K562 (cell line): ENCODE results near the gene TMEM144. TPM values are rescaled to one million over a fixed set of nuclear protein-coding genes. Genes with fewer than 3 reads are reported as not detected.

Source experiments
- ATAC-seq: fragments of 200-7000 bp; cut with Tn5 transposase; 3 replicates; pipeline ENCODE4 v1.9.1; 2020; ENCODE audit warnings: moderate library complexity
- BruUV-seq: library from RNA; stranded (reverse); fragments of 400-500 nt; replicated peaks from 2 replicates; lab custom pipeline; 2021; lab: Mats Ljungman, UMichigan
- CTCF ChIA-PET: fragments of 300-600 bp; formaldehyde crosslinking; extraction: SDS; loops from one replicate; lab custom pipeline; 2021; ENCODE audit warnings: low intra/inter-chr PET ratio; lab: Yijun Ruan, JAX
- POLR2A ChIA-PET: fragments of 300-600, 350-650 bp; sonication (Branson Sonifier 250); formaldehyde crosslinking; extraction: SDS; loops from one replicate; lab custom pipeline; 2021; ENCODE audit warnings: antibody characterized with exemption, inconsistent platforms; lab: Yijun Ruan, JAX
- DNase-seq, 4 experiments: peaks; one replicate each; pipeline versions ENCODE4 v3.0.0 to v3.0.0-alpha.2; 2011 to 2018; ENCODE audit warnings: low spot score in 3 of 4, mixed read lengths in 3 of 4; ENCODE audit errors: extremely low read depth in 1 of 4
- FAIRE-seq: peaks from 2 replicates; lab custom pipeline; 2011; peaks lifted over from hg19 to GRCh38; lab: Jason Lieb, UNC
- H2AFZ ChIP-seq: 2 replicates; pipeline ENCODE4 v1.6.0; 2011; ENCODE audit warnings: low read depth, low read length, control low read depth, inconsistent platforms
- H3K27ac ChIP-seq: fragments of 200-600 bp; 3 replicates; pipeline ENCODE4 v1.8.0; 2011; ENCODE audit warnings: low read depth, mild to moderate bottlenecking, control low read depth, inconsistent platforms, low read length, moderate library complexity, mixed read lengths; ENCODE audit errors: extremely low read depth
- H3K27me3 ChIP-seq, 2 experiments: fragments of 300-600 bp in 1 of 2; 2 replicates in 1 of 2; 3 replicates in 1 of 2; pipeline versions ENCODE4 v1.6.0 to v1.8.0; 2011; ENCODE audit warnings: inconsistent platforms in 2 of 2, low read length in 2 of 2, mild to moderate bottlenecking in 1 of 2, mixed read lengths in 1 of 2, moderate library complexity in 1 of 2; ENCODE audit not compliant: control insufficient read depth in 2 of 2, insufficient read depth in 2 of 2
- H3K36me3 ChIP-seq: fragments of 300-600 bp; 3 replicates; pipeline ENCODE4 v1.8.0; 2011; ENCODE audit warnings: mild to moderate bottlenecking, low read length, inconsistent platforms; ENCODE audit not compliant: control insufficient read depth, insufficient read depth
- H3K4me1 ChIP-seq, 2 experiments: fragments of 200-600 bp in 1 of 2; replicated peaks in 1 of 2; 2 replicates in 1 of 2; 3 replicates in 1 of 2; pipeline versions ENCODE4 v1.5.1 to v1.8.0; 2011; ENCODE audit warnings: inconsistent platforms in 2 of 2, low read length in 2 of 2, mild to moderate bottlenecking in 1 of 2, mixed read lengths in 1 of 2, moderate library complexity in 1 of 2; ENCODE audit not compliant: control insufficient read depth in 2 of 2, insufficient read depth in 2 of 2
- H3K4me2 ChIP-seq: 2 replicates; pipeline ENCODE4 v1.6.1; 2011; ENCODE audit warnings: low read length, control low read depth, inconsistent platforms, mixed read lengths; ENCODE audit not compliant: insufficient read depth
- H3K4me3 ChIP-seq: fragments of 200-600 bp; sonication (generic), shearing (Covaris generic); 2 replicates; pipeline ENCODE4 v1.5.1; 2016; ENCODE audit warnings: control low read depth, inconsistent platforms
- H3K79me2 ChIP-seq: fragments of 200-600 bp; 3 replicates; pipeline ENCODE4 v1.8.0; 2011; ENCODE audit warnings: low read length, inconsistent platforms; ENCODE audit not compliant: control insufficient read depth, insufficient read depth
- H3K9ac ChIP-seq, 2 experiments: 2 replicates each; pipeline versions ENCODE4 v1.6.0 to v1.6.1; 2011; ENCODE audit warnings: low read depth in 2 of 2, low read length in 2 of 2, control low read depth in 1 of 2, inconsistent platforms in 1 of 2, mild to moderate bottlenecking in 1 of 2, mixed read lengths in 1 of 2; ENCODE audit not compliant: insufficient read depth in 1 of 2
- H3K9me1 ChIP-seq: one replicate; pipeline ENCODE4 v1.6.0; 2011; ENCODE audit warnings: inconsistent platforms, mild to moderate bottlenecking, low read length, moderate library complexity; ENCODE audit not compliant: control insufficient read depth, insufficient read depth
- H3K9me3 ChIP-seq: replicated peaks from 2 replicates; pipeline ENCODE4 v1.5.1; 2011; ENCODE audit warnings: low read depth, low read length, inconsistent platforms; ENCODE audit not compliant: control insufficient read depth, insufficient read depth
- H4K20me1 ChIP-seq: replicated peaks from 2 replicates; pipeline ENCODE4 v1.6.1; 2011; ENCODE audit warnings: low read length, inconsistent platforms, mixed read lengths; ENCODE audit not compliant: control insufficient read depth, insufficient read depth
- ARID1B ChIP-seq: fragments of 450-650 bp; IDR thresholded peaks from 2 replicates; pipeline ENCODE4 v1.6.1; 2016; ENCODE audit warnings: antibody characterized with exemption, mild to moderate bottlenecking, inconsistent platforms
- FOXA3 ChIP-seq, 2 experiments: fragments of 450-650 bp in 1 of 2; sonication (generic) in 1 of 2; formaldehyde crosslinking; IDR thresholded peaks in 1 of 2; conservative IDR thresholded peaks in 1 of 2; 2 replicates each; pipeline versions ENCODE4 v1.4.0 to v1.8.0; 2020 to 2022; ENCODE audit warnings: mild to moderate bottlenecking in 2 of 2, missing genetic modification reagents in 1 of 2
- RBM25 ChIP-seq: fragments of 200-400 bp; formaldehyde crosslinking; IDR thresholded peaks from 2 replicates; pipeline ENCODE4 v1.6.1; 2018; ENCODE audit warnings: low read length, low read depth, moderate library complexity; ENCODE audit not compliant: severe bottlenecking
- TBP ChIP-seq: optimal IDR thresholded peaks from 2 replicates; pipeline ENCODE3; 2011; ENCODE audit warnings: low read depth, low read length, improper control_type of control experiment
- U2AF2 ChIP-seq: fragments of 200-400 bp; formaldehyde crosslinking; optimal IDR thresholded peaks from 2 replicates; pipeline ENCODE3; 2017; ENCODE audit warnings: low read depth, mild to moderate bottlenecking, low read length
- ZNF124 ChIP-seq: sonication (generic); formaldehyde crosslinking; IDR thresholded peaks from 2 replicates; pipeline ENCODE4 v1.8.1; 2022; ENCODE audit warnings: missing genetic modification reagents
- ZNF174 ChIP-seq: fragments of 250-450 bp; sonication (Bioruptor Pico); IDR thresholded peaks from 2 replicates; pipeline ENCODE4 v1.4.0; 2020; ENCODE audit warnings: mild to moderate bottlenecking
- ZNF584 ChIP-seq: fragments of 200-800 bp; sonication (Bioruptor generic); IDR thresholded peaks from 2 replicates; pipeline ENCODE4 v1.6.1; 2016; ENCODE audit warnings: low read depth, mild to moderate bottlenecking, missing genetic modification characterization, missing compliant biosample characterization
- ZNF79 ChIP-seq: fragments of 250-450 bp; sonication (Bioruptor Pico); IDR thresholded peaks from 2 replicates; pipeline ENCODE4 v1.4.0; 2020; ENCODE audit warnings: low read depth, mild to moderate bottlenecking, moderate library complexity
- WGBS: fragments of 100-300 bp; shearing (Covaris generic); methylation state at CpG from one replicate; pipeline ENCODE4 v1.1.6; 2016; ENCODE audit warnings: low coverage, mixed read lengths; ENCODE audit not compliant: insufficient coverage; ENCODE audit errors: missing lambda C conversion rate; 5-methylcytosine and 5-hydroxymethylcytosine counted together
- in situ Hi-C: fragments of 300-500 bp; cut with MboI; formaldehyde crosslinking; loops from 4 replicates; pipeline ENCODE4 v1.15.0; 2018; ENCODE audit warnings: inconsistent platforms, mixed read lengths
- intact Hi-C: fragments of 100-400 bp; cut with micrococcal nuclease; formaldehyde crosslinking; loops from 2 replicates; pipeline ENCODE4 v1.14.2; 2022
- polyA plus RNA-seq, 8 experiments: library from polyadenylated mRNA; depleted of rRNA in 4 of 8; stranded (reverse) in 5 of 8; unstranded in 3 of 8; fragments of >200 nt; fragmentation: Nextera tagmentation in 2 of 8; fragmentation: Illumina TruSeq in 1 of 8; extraction: Ambion mirVana in 2 of 8; extraction: Trizol in 1 of 8; gene quantifications; 2 replicates each; pipeline versions ENCODE4 v1.2.1 to v1.2.3, GENCODE V29; 2011 to 2014; ENCODE audit warnings: inconsistent platforms in 1 of 8, missing spikeins in 1 of 8
- total RNA-seq, 7 experiments: library from RNA; depleted of rRNA in 6 of 7; stranded (reverse); fragments of >200 nt in 6 of 7; fragmentation: Illumina TruSeq in 2 of 7; extraction: Trizol in 2 of 7; gene quantifications; 2 replicates each; pipeline versions ENCODE4 v1.2.1 to v1.2.3, GENCODE V29; 2011 to 2021; ENCODE audit warnings: low replicate concordance in 1 of 7
- TF ChIP-seq, protein P1 (sequence below): fragments of 250-450 bp; sonication (Bioruptor Pico); IDR thresholded peaks from 2 replicates; pipeline ENCODE4 v1.8.0; 2022; ENCODE audit warnings: inconsistent platforms, mild to moderate bottlenecking, moderate library complexity, borderline replicate concordance
- TF ChIP-seq, protein P2 (sequence below): sonication (generic); formaldehyde crosslinking; IDR thresholded peaks from 2 replicates; pipeline ENCODE4 v1.8.0; 2022; ENCODE audit warnings: missing genetic modification reagents, mild to moderate bottlenecking, borderline replicate concordance
- TF ChIP-seq, protein P3 (sequence below): fragments of 200-800 bp; sonication (Bioruptor generic); IDR thresholded peaks from 2 replicates; pipeline ENCODE4 v1.6.1; 2017; ENCODE audit warnings: missing genetic modification characterization, missing compliant biosample characterization

The TMEM144 gene
- total and polyA plus RNA-seq, 9 of the 15 experiments (the other 6 are each of a cell fraction or from before 2014, with no cell fraction given), result 4.0 to 12.0 (median 6.1) TPM

DNA sequence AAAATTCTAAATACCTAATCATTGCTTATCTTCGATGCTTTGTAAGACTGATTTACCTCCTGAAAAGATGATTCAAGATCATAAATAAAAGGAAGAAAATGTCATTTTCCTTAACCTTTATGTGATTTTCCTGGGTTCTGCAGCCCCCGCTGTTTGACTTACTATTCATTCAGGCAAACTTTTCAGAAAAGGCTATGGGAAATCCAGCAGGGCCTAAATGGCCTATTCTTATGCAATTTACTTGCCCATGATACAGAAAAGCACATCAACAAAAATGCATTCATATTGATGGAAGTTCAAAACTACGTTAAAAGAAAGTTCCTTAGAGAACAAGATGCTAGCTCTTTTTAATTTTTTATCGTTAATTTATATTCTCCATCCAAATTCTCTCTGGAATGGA is 51.2 kb downstream of the TMEM144 start:
- WGBS, result 37% methylated on average over 4 of the region's 4 CpGs
- Histone ChIP-seq H3K9me1 (no peaks in the 10 kb centered on the region), H3K4me1 (no peaks in the 10 kb centered on the region), H3K27ac (no peak overlapping the region), H3K4me2 (no peak overlapping the region), H3K36me3 (no peaks in the 10 kb centered on the region), H3K4me3 (no peak overlapping the region), H3K27me3 (no peaks in the 10 kb centered on the region), H3K9me3 (no peaks in the 10 kb centered on the region), H3K9ac (no peak overlapping the region), H3K79me2 (no peaks in the 10 kb centered on the region), H4K20me1 (no peaks in the 10 kb centered on the region), H2AFZ (no peak overlapping the region)
- intact Hi-C loops (loop anchor here (2.0 to 10.0 kb wide), 4 partner anchors 143 to 1185 kb away; no protein-coding TSS in a partner anchor), in situ Hi-C loops (loop anchor here (5.0 to 25.0 kb wide), 3 partner anchors 274 to 1176 kb away; no protein-coding TSS in a partner anchor)
- POLR2A ChIA-PET, result no interaction called here
- CTCF ChIA-PET, result interaction anchor here (0.5 to 3.1 kb wide), 2 partner anchors 70 to 363 kb away, joined by 7 to 33 read pairs; no protein-coding TSS in a partner anchor
- ATAC-seq, result no peak
- FAIRE-seq, result no peak
- TF ChIP-seq FOXA3 (CRISPR knock-in tag; conservative IDR thresholded peaks at IDR 0.05 in 1 of 2, IDR thresholded peaks at IDR 0.05 in 1 of 2) (no peak), ZNF584 (CRISPR knock-in tag) (no peak), ZNF174 (CRISPR knock-in tag) (no peak)
- BruUV-seq, result no TSS peak
- no peak for DNase-seq

DNA sequence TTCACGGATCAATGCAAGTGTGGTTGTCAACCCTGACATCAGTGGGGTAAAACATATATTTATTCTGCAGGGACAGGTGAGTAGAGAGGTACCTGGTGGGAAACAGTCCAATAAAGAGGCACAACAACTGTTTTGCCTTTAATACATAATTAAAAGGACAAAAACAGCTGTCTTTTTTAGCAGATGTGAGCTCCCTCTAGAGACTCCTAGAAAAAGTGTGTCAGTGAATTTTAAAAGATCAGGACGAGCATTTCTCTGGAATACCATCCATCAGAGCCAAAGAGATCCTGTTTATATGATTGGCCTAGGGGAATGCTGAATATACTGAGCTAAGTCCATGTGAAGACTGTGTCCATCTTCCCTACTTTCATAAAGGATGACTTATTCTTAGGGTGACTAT is 58.3 kb downstream of the TMEM144 start:
- Histone ChIP-seq H3K4me3 (no peak overlapping the region), H2AFZ (no peak overlapping the region), H3K9ac (no peak overlapping the region), H3K79me2 (no peaks in the 10 kb centered on the region), H3K27me3 (no peaks in the 10 kb centered on the region), H3K4me2 (no peak overlapping the region), H3K36me3 (no peaks in the 10 kb centered on the region), H3K9me3 (no peaks in the 10 kb centered on the region), H3K27ac (no peak overlapping the region), H4K20me1 (no peaks in the 10 kb centered on the region), H3K4me1 (no peaks in the 10 kb centered on the region), H3K9me1 (no peaks in the 10 kb centered on the region)
- CTCF ChIA-PET, result interaction anchor here (0.7 kb wide), 1 partner anchor 376 kb away, joined by 3 read pairs; no protein-coding TSS in a partner anchor
- no peak for DNase-seq
- ATAC-seq, result no peak
- WGBS, result 2% methylated on average over 2 of the region's 2 CpGs
- in situ Hi-C loops, result loop anchor here (25.0 kb wide), 2 partner anchors 281 to 1169 kb away; no protein-coding TSS in a partner anchor
- FAIRE-seq, result no peak
- intact Hi-C loops, result loop anchor here (10.0 kb wide), 1 partner anchor 136 kb away; no protein-coding TSS in a partner anchor
- POLR2A ChIA-PET, result no interaction called here
- BruUV-seq, result no TSS peak
- TF ChIP-seq, protein P1, sequence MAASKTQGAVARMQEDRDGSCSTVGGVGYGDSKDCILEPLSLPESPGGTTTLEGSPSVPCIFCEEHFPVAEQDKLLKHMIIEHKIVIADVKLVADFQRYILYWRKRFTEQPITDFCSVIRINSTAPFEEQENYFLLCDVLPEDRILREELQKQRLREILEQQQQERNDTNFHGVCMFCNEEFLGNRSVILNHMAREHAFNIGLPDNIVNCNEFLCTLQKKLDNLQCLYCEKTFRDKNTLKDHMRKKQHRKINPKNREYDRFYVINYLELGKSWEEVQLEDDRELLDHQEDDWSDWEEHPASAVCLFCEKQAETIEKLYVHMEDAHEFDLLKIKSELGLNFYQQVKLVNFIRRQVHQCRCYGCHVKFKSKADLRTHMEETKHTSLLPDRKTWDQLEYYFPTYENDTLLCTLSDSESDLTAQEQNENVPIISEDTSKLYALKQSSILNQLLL (CRISPR knock-in tag), result no peak
- TF ChIP-seq ZNF79 (CRISPR knock-in tag), result no peak
- TF ChIP-seq, protein P2, sequence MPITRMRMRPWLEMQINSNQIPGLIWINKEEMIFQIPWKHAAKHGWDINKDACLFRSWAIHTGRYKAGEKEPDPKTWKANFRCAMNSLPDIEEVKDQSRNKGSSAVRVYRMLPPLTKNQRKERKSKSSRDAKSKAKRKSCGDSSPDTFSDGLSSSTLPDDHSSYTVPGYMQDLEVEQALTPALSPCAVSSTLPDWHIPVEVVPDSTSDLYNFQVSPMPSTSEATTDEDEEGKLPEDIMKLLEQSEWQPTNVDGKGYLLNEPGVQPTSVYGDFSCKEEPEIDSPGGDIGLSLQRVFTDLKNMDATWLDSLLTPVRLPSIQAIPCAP (CRISPR knock-in tag), result no peak
- no peak for TF ChIP-seq TBP
- TF ChIP-seq ARID1B, result no peak
- TF ChIP-seq U2AF2, result no peak
- TF ChIP-seq ZNF124 (CRISPR knock-in tag), result no peak
- TF ChIP-seq RBM25, result no peak
- TF ChIP-seq, protein P3, sequence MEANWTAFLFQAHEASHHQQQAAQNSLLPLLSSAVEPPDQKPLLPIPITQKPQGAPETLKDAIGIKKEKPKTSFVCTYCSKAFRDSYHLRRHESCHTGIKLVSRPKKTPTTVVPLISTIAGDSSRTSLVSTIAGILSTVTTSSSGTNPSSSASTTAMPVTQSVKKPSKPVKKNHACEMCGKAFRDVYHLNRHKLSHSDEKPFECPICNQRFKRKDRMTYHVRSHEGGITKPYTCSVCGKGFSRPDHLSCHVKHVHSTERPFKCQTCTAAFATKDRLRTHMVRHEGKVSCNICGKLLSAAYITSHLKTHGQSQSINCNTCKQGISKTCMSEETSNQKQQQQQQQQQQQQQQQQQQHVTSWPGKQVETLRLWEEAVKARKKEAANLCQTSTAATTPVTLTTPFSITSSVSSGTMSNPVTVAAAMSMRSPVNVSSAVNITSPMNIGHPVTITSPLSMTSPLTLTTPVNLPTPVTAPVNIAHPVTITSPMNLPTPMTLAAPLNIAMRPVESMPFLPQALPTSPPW (CRISPR knock-in tag), result no peak
